H1 (cell line): Measurements from ENCODE around the gene SNAI1. TPM values are rescaled to one million over a fixed set of nuclear protein-coding genes. Genes with fewer than 3 reads are reported as not detected.
"Not testable (repeated sequence)": the region's sequence is repeated elsewhere in the genome, so short reads cannot be mapped to it uniquely, and the experiment has no call there.

Experiments used
- CTCF ChIA-PET: fragments of 300-600 bp; sonication (Branson Sonifier 250); formaldehyde crosslinking; loops from one replicate; lab custom pipeline; 2021; ENCODE audit not compliant: partially characterized antibody; lab: Charles Lee
- POLR2A ChIA-PET: fragments of 300-600 bp; sonication (Branson Sonifier 250); formaldehyde crosslinking; loops from one replicate; lab custom pipeline; 2021; ENCODE audit warnings: inconsistent platforms; ENCODE audit not compliant: partially characterized antibody; lab: Charles Lee
- DNase-seq, 2 experiments: peaks; one replicate each; pipeline versions ENCODE4 v3.0.0 to v3.0.0-alpha.2; 2010 to 2022; ENCODE audit warnings: low spot score in 2 of 2, low read depth in 1 of 2, mixed read lengths in 1 of 2
- FAIRE-seq: peaks from 2 replicates; lab custom pipeline; 2011; peaks lifted over from hg19 to GRCh38; lab: Jason Lieb, UNC
- H2AFZ ChIP-seq: 2 replicates; pipeline ENCODE4 v1.8.1; 2012; ENCODE audit warnings: low read length, inconsistent platforms
- H2AK5ac ChIP-seq: 2 replicates; pipeline ENCODE4 v1.6.1; 2013; ENCODE audit warnings: low read depth, low read length
- H2BK120ac ChIP-seq: replicated peaks from 2 replicates; pipeline ENCODE3; 2013; ENCODE audit warnings: low read depth, low read length, inconsistent platforms
- H2BK12ac ChIP-seq: 2 replicates; pipeline ENCODE4 v1.6.1; 2013; ENCODE audit warnings: low read depth, low read length
- H2BK15ac ChIP-seq: 2 replicates; pipeline ENCODE4 v1.6.1; 2013; ENCODE audit warnings: low read length
- H2BK20ac ChIP-seq: 2 replicates; pipeline ENCODE4 v1.6.1; 2013; ENCODE audit warnings: low read length
- H2BK5ac ChIP-seq: 2 replicates; pipeline ENCODE4 v1.6.1; 2013; ENCODE audit warnings: low read depth, low read length
- H3K14ac ChIP-seq: 2 replicates; pipeline ENCODE4 v1.6.1; 2013; ENCODE audit warnings: inconsistent platforms; ENCODE audit not compliant: insufficient read length
- H3K18ac ChIP-seq: 2 replicates; pipeline ENCODE4 v1.6.1; 2013; ENCODE audit warnings: low read length; ENCODE audit errors: extremely low read depth
- H3K23ac ChIP-seq: 2 replicates; pipeline ENCODE4 v1.6.1; 2013; ENCODE audit warnings: inconsistent platforms; ENCODE audit not compliant: insufficient read length
- H3K23me2 ChIP-seq: 2 replicates; pipeline ENCODE4 v1.6.1; 2013; ENCODE audit warnings: low read depth, low read length
- H3K27ac ChIP-seq: 2 replicates; pipeline ENCODE4 v1.6.1; 2011; ENCODE audit warnings: low read depth, low read length, inconsistent platforms
- H3K27me3 ChIP-seq, 4 experiments: replicated peaks in 1 of 4; 1 replicate in 1 of 4; 2 replicates in 3 of 4; pipeline versions ENCODE4 v1.6.1 to v1.8.1; 2011 to 2013; ENCODE audit warnings: low read length in 3 of 4, mild to moderate bottlenecking in 3 of 4, inconsistent platforms in 2 of 4, mixed read lengths in 2 of 4, moderate library complexity in 1 of 4; ENCODE audit not compliant: control insufficient read depth in 3 of 4, insufficient read depth in 3 of 4; ENCODE audit errors: extremely low read depth in 1 of 4
- H3K36me3 ChIP-seq, 4 experiments: 2 replicates each; pipeline versions ENCODE4 v1.6.1 to v1.8.1; 2011 to 2013; ENCODE audit warnings: mild to moderate bottlenecking in 4 of 4, low read length in 3 of 4, moderate library complexity in 2 of 4, control low read depth in 1 of 4, inconsistent platforms in 1 of 4; ENCODE audit not compliant: insufficient read depth in 4 of 4, control insufficient read depth in 2 of 4
- H3K4ac ChIP-seq: replicated peaks from 2 replicates; pipeline ENCODE3; 2013; ENCODE audit warnings: low read length, low read depth, mixed read lengths, inconsistent platforms; ENCODE audit not compliant: insufficient read length
- H3K4me1 ChIP-seq, 4 experiments: replicated peaks in 1 of 4; 1 replicate in 1 of 4; 2 replicates in 3 of 4; pipeline versions ENCODE4 v1.6.1 to v1.8.1; 2011 to 2013; ENCODE audit warnings: low read length in 3 of 4, inconsistent platforms in 2 of 4, mixed read lengths in 1 of 4; ENCODE audit not compliant: insufficient read depth in 4 of 4, control insufficient read depth in 3 of 4
- H3K4me2 ChIP-seq, 2 experiments: 2 replicates each; pipeline versions ENCODE4 v1.6.1 to v1.8.1; 2011 to 2013; ENCODE audit warnings: low read depth in 2 of 2, low read length in 2 of 2, control low read depth in 1 of 2, inconsistent platforms in 1 of 2, mild to moderate bottlenecking in 1 of 2; ENCODE audit not compliant: insufficient read depth in 1 of 2
- H3K4me3 ChIP-seq, 4 experiments: fragments of 200-600, 300-600 bp in 1 of 4; sonication (generic), shearing (Covaris generic), sonication (Bioruptor Twin) in 1 of 4; 2 replicates each; pipeline versions ENCODE4 v1.5.1 to v1.8.1; 2011 to 2016; ENCODE audit warnings: low read length in 4 of 4, low read depth in 3 of 4, control low read depth in 2 of 4, inconsistent platforms in 2 of 4, mild to moderate bottlenecking in 2 of 4, mixed read lengths in 1 of 4, moderate library complexity in 1 of 4; ENCODE audit not compliant: insufficient read depth in 2 of 4; ENCODE audit errors: extremely low read depth in 1 of 4
- H3K56ac ChIP-seq: replicated peaks from 2 replicates; pipeline ENCODE3; 2013; ENCODE audit warnings: low read depth, mild to moderate bottlenecking, mixed read lengths, low read length, inconsistent platforms; ENCODE audit not compliant: insufficient read length
- H3K79me1 ChIP-seq: 2 replicates; pipeline ENCODE4 v1.6.1; 2013; ENCODE audit warnings: low read depth, low read length, control low read depth
- H3K79me2 ChIP-seq, 2 experiments: 2 replicates each; pipeline versions ENCODE4 v1.6.1 to v1.8.1; 2012 to 2013; ENCODE audit warnings: low read length in 2 of 2, mild to moderate bottlenecking in 2 of 2, inconsistent platforms in 1 of 2; ENCODE audit not compliant: insufficient read depth in 2 of 2, control insufficient read depth in 1 of 2
- H3K9ac ChIP-seq, 4 experiments: replicated peaks in 1 of 4; 1 replicate in 1 of 4; 2 replicates in 3 of 4; pipeline versions ENCODE4 v1.6.1 to v1.8.1; 2011 to 2013; ENCODE audit warnings: low read depth in 3 of 4, low read length in 3 of 4, control low read depth in 2 of 4, mild to moderate bottlenecking in 2 of 4, moderate library complexity in 2 of 4, inconsistent platforms in 1 of 4; ENCODE audit errors: extremely low read depth in 1 of 4
- H3K9me3 ChIP-seq, 2 experiments: 2 replicates each; pipeline versions ENCODE4 v1.6.1 to v1.8.1; 2012 to 2013; ENCODE audit warnings: mild to moderate bottlenecking in 2 of 2, moderate library complexity in 2 of 2, control low read depth in 1 of 2, inconsistent platforms in 1 of 2, low read depth in 1 of 2, low read length in 1 of 2, mixed read lengths in 1 of 2; ENCODE audit not compliant: insufficient read depth in 2 of 2
- H4K20me1 ChIP-seq, 2 experiments: replicated peaks in 1 of 2; 2 replicates each; pipeline versions ENCODE3 to v1.8.1; 2011 to 2013; ENCODE audit warnings: inconsistent platforms in 2 of 2, low read length in 2 of 2, mild to moderate bottlenecking in 1 of 2; ENCODE audit not compliant: insufficient read depth in 2 of 2, control insufficient read depth in 1 of 2
- H4K5ac ChIP-seq: 2 replicates; pipeline ENCODE4 v1.6.1; 2013; ENCODE audit warnings: low read length, low read depth, mixed read lengths, inconsistent platforms; ENCODE audit not compliant: insufficient read length
- H4K8ac ChIP-seq: 2 replicates; pipeline ENCODE4 v1.8.0; 2013; ENCODE audit warnings: mild to moderate bottlenecking, moderate library complexity, low read length, inconsistent platforms; ENCODE audit not compliant: insufficient read depth; ENCODE audit errors: extremely low read depth
- H4K91ac ChIP-seq: replicated peaks from 2 replicates; pipeline ENCODE3; 2013; ENCODE audit warnings: low read length, mixed read lengths, inconsistent platforms; ENCODE audit not compliant: insufficient read length
- WGBS, 2 experiments: shearing (Covaris generic) in 1 of 2; methylation state at CpG; one replicate each; pipeline versions ENCODE4 v1.1.6 to v1.1.7; 2013 to 2015; ENCODE audit warnings: low lambda C conversion rate in 2 of 2, mixed read lengths in 2 of 2, inconsistent platforms in 1 of 2, low coverage in 1 of 2, missing lambda C conversion rate in 1 of 2; ENCODE audit not compliant: insufficient replicate concordance in 2 of 2, insufficient coverage in 1 of 2, insufficient read length in 1 of 2; ENCODE audit errors: extremely low coverage in 1 of 2, missing lambda C conversion rate in 1 of 2; 5-methylcytosine and 5-hydroxymethylcytosine counted together
- polyA plus RNA-seq, 7 experiments: library from polyadenylated mRNA; depleted of rRNA in 3 of 7; stranded (reverse) in 5 of 7; unstranded in 2 of 7; fragments of >200 nt in 5 of 7; fragments of 200-250 nt in 2 of 7; gene quantifications; 1 replicate in 5 of 7; 2 replicates in 1 of 7; 4 replicates in 1 of 7; pipeline versions ENCODE4 v1.2.1 to v1.2.3, GENCODE V29; 2011 to 2013; ENCODE audit warnings: missing spikeins in 2 of 7, mixed read lengths in 2 of 7
- total RNA-seq: library from RNA; stranded (reverse); fragmentation: NEBNext Ultra II Directional; extraction: Animal tissue kit (Norgen Biotek cat#: 25700); gene quantifications from 2 replicates; pipeline ENCODE4 v1.2.1, GENCODE V29; 2021

Gene SNAI1
- total and polyA plus RNA-seq, 2 of the 8 experiments (the other 6 are each of a cell fraction or from before 2014, with no cell fraction given): 6.5 to 8.0 TPM

DNA sequence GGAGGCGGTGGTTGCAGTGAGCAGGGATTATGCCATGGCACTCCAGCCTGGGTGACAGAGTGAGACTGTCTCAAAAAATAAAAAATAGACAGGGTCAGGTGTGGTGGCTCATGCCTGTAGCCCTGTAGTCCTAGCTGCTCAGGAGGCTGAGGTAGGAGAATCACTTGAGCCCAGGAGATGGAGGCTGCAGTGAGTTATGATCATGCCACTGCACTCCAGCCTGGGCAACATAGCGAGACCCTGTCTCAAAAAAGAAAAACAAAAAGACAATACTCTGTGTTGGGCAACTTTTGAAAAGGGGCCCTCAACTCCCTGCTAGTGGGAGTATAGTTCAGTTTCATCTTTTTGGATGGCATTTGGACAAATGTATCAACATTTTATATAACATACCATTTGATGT, 5.0 kb upstream of the SNAI1 start:
- H3K36me3 ChIP-seq, H3K23ac ChIP-seq, H2AK5ac ChIP-seq, H3K18ac ChIP-seq, H4K8ac ChIP-seq, H2BK20ac ChIP-seq, H3K14ac ChIP-seq, H2BK12ac ChIP-seq, H4K91ac ChIP-seq, H2BK5ac ChIP-seq, FAIRE-seq, H3K27ac ChIP-seq, H3K9me3 ChIP-seq, H3K4me2 ChIP-seq, H3K23me2 ChIP-seq, H2BK120ac ChIP-seq, H3K4ac ChIP-seq, H4K5ac ChIP-seq, H4K20me1 ChIP-seq, H3K4me3 ChIP-seq, H3K9ac ChIP-seq, H3K79me1 ChIP-seq, H2AFZ ChIP-seq, H3K56ac ChIP-seq, H3K79me2 ChIP-seq, H2BK15ac ChIP-seq, DNase-seq: not testable (repeated sequence)
- 87% methylated on average over 2 of the region's 2 CpGs; no CpG with 5 or more reads in 1 of the 2 experiments for WGBS, 2 experiments
- CTCF ChIA-PET: interaction anchor here (0.6 to 21.7 kb wide), 10 partner anchors 9 to 1047 kb away, joined by 3 to 514 read pairs (median 7); no protein-coding TSS in a partner anchor
- POLR2A ChIA-PET: interaction anchor here (0.7 to 15.6 kb wide), 2 partner anchors 91 to 144 kb away, joined by 3 to 287 read pairs; no protein-coding TSS in a partner anchor
- H3K4me1 ChIP-seq: peaks cover 2 to 18% (median 11%) of the 10 kb centered on the region in 4 experiments
- peaks cover 0 to 17% (median 14%) of the 10 kb centered on the region in 4 experiments; a peak in 6 of 7 replicates for H3K27me3 ChIP-seq
